ENCODE results near the gene ATOH8. TPM values are rescaled to one million over a fixed set of nuclear protein-coding genes. Genes with fewer than 3 reads are reported as not detected.
A peak's percentile ranks its signal among the peaks of the same experiment; 100 is the strongest.

ATOH8 gene
- polyA plus RNA-seq, 1 of the 3 experiments (the other 2 are of a cell fraction), result 5.6 TPM

DNA sequence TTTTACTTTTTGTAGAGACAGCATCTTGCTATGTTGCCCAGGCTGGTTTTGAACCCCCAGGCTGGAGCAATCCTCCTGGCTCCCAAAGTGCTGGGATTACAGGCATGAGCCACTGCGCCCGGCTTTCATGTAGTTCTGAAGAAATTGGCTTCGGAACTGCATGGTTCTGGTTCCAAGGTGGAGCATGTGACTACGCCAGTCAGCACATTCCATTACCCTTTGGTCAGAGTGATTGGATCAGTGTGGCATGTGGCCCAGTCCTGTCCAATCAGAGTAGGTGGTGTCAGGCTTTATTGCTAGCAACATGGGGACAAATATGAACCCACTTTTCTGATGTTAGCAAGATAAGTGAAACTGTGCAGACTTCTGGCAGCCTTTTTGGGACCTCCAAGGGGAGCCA, 16.3 kb upstream of the ATOH8 start:
- Histone ChIP-seq H2AFZ (ENCODE audit: low read depth) (no peak overlapping the region), H3K27me3 (ENCODE audit: insufficient read depth) (no peaks in the 10 kb centered on the region), H3K4me2 (no peak overlapping the region), H3K79me2 (ENCODE audit: insufficient read depth) (no peaks in the 10 kb centered on the region), H3K9me2 (no peaks in the 10 kb centered on the region), H3K9ac (no peak overlapping the region), H3F3A (replicated peaks; ENCODE audit: insufficient read depth) (peaks cover 37% of the 10 kb centered on the region), H4K20me1 (ENCODE audit: insufficient read depth) (no peaks in the 10 kb centered on the region), H3K4me1 (ENCODE audit: control insufficient read depth in 1 of 2, insufficient read depth in 2 of 2, low read depth in 1 of 2, low read length in 1 of 2) (peaks cover 28 to 34% of the 10 kb centered on the region in 2 experiments; a peak in 3 of 4 replicates), H3K4me3 (ENCODE audit: low read depth in 2 of 2, low read length in 1 of 2) (no peak overlapping the region), H3K36me3 (replicated peaks in 1 of 2; ENCODE audit: control insufficient read depth in 1 of 2, insufficient read depth in 2 of 2, low read length in 1 of 2) (no peaks in the 10 kb centered on the region), H3K27ac (ENCODE audit: low read depth in 2 of 2, low read length in 1 of 2) (peak overlapping the region; percentile 28 to 29; a peak in 3 of 4 replicates), H3K9me3 (no peaks in the 10 kb centered on the region)
- 84% methylated on average over 4 of the region's 4 CpGs for WGBS (ENCODE audit: low lambda C conversion rate)
- ChIA-PET POLR2A (no interaction called here), CTCF (interaction anchor here (1.4 to 34.7 kb wide), 6 partner anchors 8 to 152 kb away, joined by 3 to 626 read pairs (median 7); no protein-coding TSS in a partner anchor)
- peak; percentile 61 for TF ChIP-seq TCF12 (IDR thresholded peaks at IDR 0.05)
- TF ChIP-seq NFIC (IDR thresholded peaks at IDR 0.05; ENCODE audit: borderline replicate concordance), result peak; percentile 64
- TF ChIP-seq PBX3 (IDR thresholded peaks at IDR 0.05), result peak; percentile 63
- TF ChIP-seq JUND (IDR thresholded peaks at IDR 0.05), result peak; percentile 66; the same call in 1 of the 2 replicates
- TF ChIP-seq RXRA (IDR thresholded peaks at IDR 0.05; ENCODE audit: borderline replicate concordance, low read depth), result no peak
- peak; percentile 87 for TF ChIP-seq USF1 (IDR thresholded peaks at IDR 0.05; ENCODE audit: borderline replicate concordance, low read depth)
- TF ChIP-seq, protein P1, sequence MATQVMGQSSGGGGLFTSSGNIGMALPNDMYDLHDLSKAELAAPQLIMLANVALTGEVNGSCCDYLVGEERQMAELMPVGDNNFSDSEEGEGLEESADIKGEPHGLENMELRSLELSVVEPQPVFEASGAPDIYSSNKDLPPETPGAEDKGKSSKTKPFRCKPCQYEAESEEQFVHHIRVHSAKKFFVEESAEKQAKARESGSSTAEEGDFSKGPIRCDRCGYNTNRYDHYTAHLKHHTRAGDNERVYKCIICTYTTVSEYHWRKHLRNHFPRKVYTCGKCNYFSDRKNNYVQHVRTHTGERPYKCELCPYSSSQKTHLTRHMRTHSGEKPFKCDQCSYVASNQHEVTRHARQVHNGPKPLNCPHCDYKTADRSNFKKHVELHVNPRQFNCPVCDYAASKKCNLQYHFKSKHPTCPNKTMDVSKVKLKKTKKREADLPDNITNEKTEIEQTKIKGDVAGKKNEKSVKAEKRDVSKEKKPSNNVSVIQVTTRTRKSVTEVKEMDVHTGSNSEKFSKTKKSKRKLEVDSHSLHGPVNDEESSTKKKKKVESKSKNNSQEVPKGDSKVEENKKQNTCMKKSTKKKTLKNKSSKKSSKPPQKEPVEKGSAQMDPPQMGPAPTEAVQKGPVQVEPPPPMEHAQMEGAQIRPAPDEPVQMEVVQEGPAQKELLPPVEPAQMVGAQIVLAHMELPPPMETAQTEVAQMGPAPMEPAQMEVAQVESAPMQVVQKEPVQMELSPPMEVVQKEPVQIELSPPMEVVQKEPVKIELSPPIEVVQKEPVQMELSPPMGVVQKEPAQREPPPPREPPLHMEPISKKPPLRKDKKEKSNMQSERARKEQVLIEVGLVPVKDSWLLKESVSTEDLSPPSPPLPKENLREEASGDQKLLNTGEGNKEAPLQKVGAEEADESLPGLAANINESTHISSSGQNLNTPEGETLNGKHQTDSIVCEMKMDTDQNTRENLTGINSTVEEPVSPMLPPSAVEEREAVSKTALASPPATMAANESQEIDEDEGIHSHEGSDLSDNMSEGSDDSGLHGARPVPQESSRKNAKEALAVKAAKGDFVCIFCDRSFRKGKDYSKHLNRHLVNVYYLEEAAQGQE (IDR thresholded peaks at IDR 0.05; ENCODE audit: low read depth, low read length), result no peak
- TF ChIP-seq EP300 (IDR thresholded peaks at IDR 0.05; ENCODE audit: borderline replicate concordance in 1 of 2, low read depth in 1 of 2, low read length in 1 of 2), result 0 out of 4 replicates have a peak, but pooled peaks of 1 of the 2 experiments have one; percentile 31
- TF ChIP-seq FOSL2 (IDR thresholded peaks at IDR 0.05; ENCODE audit: borderline replicate concordance, low read depth), result peak; percentile 46; the same call in 1 of the 2 replicates
- peak; percentile 21; the same call in 1 of the 2 replicates for TF ChIP-seq TEAD4 (IDR thresholded peaks at IDR 0.05; ENCODE audit: borderline replicate concordance, insufficient read depth)
- TF ChIP-seq SMC3 (IDR thresholded peaks at IDR 0.05; ENCODE audit: low read depth, low read length), result no peak
- TF ChIP-seq RAD21 (IDR thresholded peaks at IDR 0.05; ENCODE audit: low read length), result no peak
- TF ChIP-seq MAX (IDR thresholded peaks at IDR 0.05; ENCODE audit: low read depth), result peak; percentile 90
- DNase-seq, result no peak

Data from SK-N-SH (cell line).